K562 (cell line): ENCODE measurements around the gene TEX22.

Experiments used
- CHD7 ChIP-seq: fragments of 200-600 bp; sonication (generic); IDR thresholded peaks from one replicate; pipeline ENCODE4 v1.6.1; 2012; ENCODE audit warnings: mild to moderate bottlenecking, low read depth, low read length, inconsistent platforms
- CTCF ChIP-seq, 3 experiments: IDR thresholded peaks in 2 of 3; conservative IDR thresholded peaks in 1 of 3; 2 replicates each; pipeline ENCODE4 v1.5.1; 2011 to 2012; ENCODE audit warnings: low read length in 3 of 3, mild to moderate bottlenecking in 3 of 3, control low read depth in 2 of 3, improper control_type of control experiment in 1 of 3, inconsistent platforms in 1 of 3, low read depth in 1 of 3, mixed read lengths in 1 of 3, moderate library complexity in 1 of 3; ENCODE audit not compliant: insufficient read depth in 2 of 3
- EGR1 ChIP-seq: fragments of 450-650 bp; conservative IDR thresholded peaks from 2 replicates; pipeline ENCODE4 v1.6.1; 2017; ENCODE audit warnings: mild to moderate bottlenecking
- EP300 ChIP-seq: IDR thresholded peaks from 2 replicates; pipeline ENCODE4 v1.6.1; 2012; ENCODE audit warnings: low read length, improper control_type of control experiment
- EZH2 ChIP-seq: IDR thresholded peaks from 2 replicates; pipeline ENCODE4 v1.6.1; 2012; ENCODE audit warnings: low read depth, mild to moderate bottlenecking, inconsistent platforms, low read length, borderline replicate concordance
- GTF2F1 ChIP-seq: IDR thresholded peaks from 2 replicates; pipeline ENCODE4 v1.6.1; 2011; ENCODE audit warnings: low read depth, low read length, improper control_type of control experiment
- POLR2AphosphoS2 ChIP-seq: IDR thresholded peaks from 2 replicates; pipeline ENCODE4 v1.6.1; 2012; ENCODE audit warnings: low read length, improper control_type of control experiment
- TSC22D4 ChIP-seq: fragments of 450-650 bp; IDR thresholded peaks from 2 replicates; pipeline ENCODE4 v1.6.1; 2016; ENCODE audit warnings: missing genetic modification characterization, missing biosample characterization, control low read depth
- YY1 ChIP-seq, 3 experiments: IDR thresholded peaks; 2 replicates each; pipeline ENCODE4 v1.6.1; 2011; ENCODE audit warnings: low read length in 2 of 3, mild to moderate bottlenecking in 2 of 3, moderate library complexity in 2 of 3, borderline replicate concordance in 1 of 3, control low read depth in 1 of 3, low read depth in 1 of 3; ENCODE audit not compliant: insufficient read depth in 3 of 3, insufficient replicate concordance in 2 of 3, control insufficient read depth in 1 of 3, insufficient read length in 1 of 3; ENCODE audit errors: extremely low read depth in 1 of 3
- TF ChIP-seq, protein P1 (sequence below): fragments of 450-650 bp; IDR thresholded peaks from one replicate; pipeline ENCODE4 v1.6.1; 2018; ENCODE audit warnings: mild to moderate bottlenecking, moderate library complexity; ENCODE audit not compliant: partially characterized antibody

GRCh38 chr14:105385698-105386365 lies 12.5 kb upstream of the TEX22 start:
- no peak for TF ChIP-seq EP300
- no peak for TF ChIP-seq YY1 (IDR thresholded peaks at IDR 0.05; ENCODE audit: borderline replicate concordance in 1 of 3, control insufficient read depth in 1 of 3, extremely low read depth in 1 of 3, insufficient read depth in 3 of 3, insufficient read length in 1 of 3, insufficient replicate concordance in 2 of 3, low read depth in 1 of 3, low read length in 2 of 3)
- TF ChIP-seq CTCF (IDR thresholded peaks at IDR 0.05 in 2 of 3, conservative IDR thresholded peaks at IDR 0.05 in 1 of 3; ENCODE audit: insufficient read depth in 2 of 3, low read depth in 1 of 3, low read length in 3 of 3), result no peak
- no peak for TF ChIP-seq EGR1
- TF ChIP-seq POLR2AphosphoS2, result no peak
- no peak for TF ChIP-seq TSC22D4 (tag)
- no peak for TF ChIP-seq EZH2
- no peak for TF ChIP-seq GTF2F1
- TF ChIP-seq, protein P1, sequence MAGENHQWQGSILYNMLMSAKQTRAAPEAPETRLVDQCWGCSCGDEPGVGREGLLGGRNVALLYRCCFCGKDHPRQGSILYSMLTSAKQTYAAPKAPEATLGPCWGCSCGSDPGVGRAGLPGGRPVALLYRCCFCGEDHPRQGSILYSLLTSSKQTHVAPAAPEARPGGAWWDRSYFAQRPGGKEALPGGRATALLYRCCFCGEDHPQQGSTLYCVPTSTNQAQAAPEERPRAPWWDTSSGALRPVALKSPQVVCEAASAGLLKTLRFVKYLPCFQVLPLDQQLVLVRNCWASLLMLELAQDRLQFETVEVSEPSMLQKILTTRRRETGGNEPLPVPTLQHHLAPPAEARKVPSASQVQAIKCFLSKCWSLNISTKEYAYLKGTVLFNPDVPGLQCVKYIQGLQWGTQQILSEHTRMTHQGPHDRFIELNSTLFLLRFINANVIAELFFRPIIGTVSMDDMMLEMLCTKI, result no peak
- TF ChIP-seq CHD7, result no peak
